Colonic mucosa (tissue), 4 donors: ENCODE data around the gene LSM14A. TPM values are rescaled to one million over a fixed set of nuclear protein-coding genes. Genes with fewer than 3 reads are reported as not detected.
A peak's percentile ranks its signal among the peaks of the same experiment; 100 is the strongest.
"Not testable (repeated sequence)": the region's sequence is repeated elsewhere in the genome, so short reads cannot be mapped to it uniquely, and the experiment has no call there.

ENCODE experiments used
- DNase-seq: peaks from one replicate; pipeline ENCODE4 v3.0.0-alpha.2; 2020
- H3K27ac ChIP-seq: fragments of 200-600 bp; one replicate; pipeline ENCODE4 v1.8.0; 2021
- H3K27me3 ChIP-seq: fragments of 200-600 bp; one replicate; pipeline ENCODE4 v1.8.0; 2021
- H3K36me3 ChIP-seq: fragments of 200-600 bp; one replicate; pipeline ENCODE4 v1.8.0; 2021
- H3K4me1 ChIP-seq: fragments of 200-600 bp; one replicate; pipeline ENCODE4 v1.8.0; 2021; ENCODE audit warnings: mild to moderate bottlenecking
- H3K4me3 ChIP-seq: fragments of 200-600 bp; one replicate; pipeline ENCODE4 v1.8.0; 2021
- H3K9ac ChIP-seq, 2 donors: one replicate each; pipeline ENCODE4 v1.7.0; 2013; ENCODE audit warnings: control low read depth in 2 of 2, low read depth in 2 of 2, low read length in 2 of 2
- H3K9me3 ChIP-seq: fragments of 200-600 bp; one replicate; pipeline ENCODE4 v1.8.0; 2021
- CTCF ChIP-seq: fragments of 200-600 bp; IDR thresholded peaks from one replicate; pipeline ENCODE4 v1.8.0; 2022; ENCODE audit warnings: antibody characterized with exemption, mild to moderate bottlenecking
- intact Hi-C: fragments of 100-400 bp; cut with DNase I; formaldehyde crosslinking; loops from one replicate; pipeline ENCODE4 v1.14.1; 2022
- total RNA-seq, 2 donors: library from RNA; stranded (reverse); fragmentation: NEBNext Ultra II Directional in 1 of 2; extraction: Animal tissue kit (Norgen Biotek cat#: 25700) in 1 of 2; gene quantifications; one replicate each; pipeline ENCODE4 v1.2.1, GENCODE V29; 2021
- donor health status: healthy.
- donor health status: DM: no; HTN: no; CAD: no.
- donor health status: DM: no; HTN: no; CAD: no.

Gene LSM14A
- total RNA-seq, 2 donors from 2014 or later = 80.5 to 105 TPM

GRCh38 chr19:34246340-34246739 lies 74.0 kb downstream of the LSM14A start:
- no peaks in the 10 kb centered on the region for H3K4me1 ChIP-seq
- TF ChIP-seq CTCF = no peak
- H3K9me3 ChIP-seq = no peaks in the 10 kb centered on the region
- H3K4me3 ChIP-seq = no peak overlapping the region
- H3K36me3 ChIP-seq = no peaks in the 10 kb centered on the region
- H3K9ac ChIP-seq = no peak overlapping the region
- no peak overlapping the region for H3K27ac ChIP-seq
- intact Hi-C loops = no loop called here
- no peaks in the 10 kb centered on the region for H3K27me3 ChIP-seq
- DNase-seq = no peak

- intact Hi-C loops = no loop called here
- DNase-seq = no peak
- TF ChIP-seq CTCF = no peak
These were observed 76.6 kb downstream of the LSM14A start for GRCh38 chr19:34248941-34249340.

GRCh38 chr19:34253167-34253566 lies 80.9 kb downstream of the LSM14A start:
- intact Hi-C loops, H3K4me3 ChIP-seq, H3K9ac ChIP-seq, H3K4me1 ChIP-seq, H3K36me3 ChIP-seq, H3K27ac ChIP-seq, DNase-seq, H3K9me3 ChIP-seq, H3K27me3 ChIP-seq: not testable (repeated sequence)

More at GRCh38 chr19:34248941-34249340, 76.6 kb downstream of the LSM14A start:
- H3K4me3 ChIP-seq = no peak overlapping the region
- H3K27ac ChIP-seq = no peak overlapping the region
- no peaks in the 10 kb centered on the region for H3K4me1 ChIP-seq
- H3K27me3 ChIP-seq = no peaks in the 10 kb centered on the region
- H3K36me3 ChIP-seq = no peaks in the 10 kb centered on the region
- H3K9ac ChIP-seq = no peak overlapping the region
- H3K9me3 ChIP-seq = no peaks in the 10 kb centered on the region

- DNase-seq = peak; percentile 33
- H3K9me3 ChIP-seq, intact Hi-C loops, H3K36me3 ChIP-seq, H3K27me3 ChIP-seq, H3K4me1 ChIP-seq, H3K27ac ChIP-seq: not testable (repeated sequence)
- H3K4me3 ChIP-seq = peak overlapping the region; percentile 62
- H3K9ac ChIP-seq = peak overlapping the region; percentile 95 to 99
These were observed 81.4 kb downstream of the LSM14A start for GRCh38 chr19:34253681-34254045.

- intact Hi-C loops = no loop called here
- peak within 1 kb of the TSS; percentile 86 for H3K27ac ChIP-seq
- peak; percentile 94 for DNase-seq
- TF ChIP-seq CTCF = no peak
- peak within 1 kb of the TSS; percentile 95 to 99 for H3K9ac ChIP-seq
- peak within 1 kb of the TSS; percentile 84 for H3K4me3 ChIP-seq
- no peaks in the 10 kb centered on the region for H3K4me1 ChIP-seq
- no peaks in the 10 kb centered on the region for H3K36me3 ChIP-seq
- no peaks in the 10 kb centered on the region for H3K27me3 ChIP-seq
- no peaks in the 10 kb centered on the region for H3K9me3 ChIP-seq
These were observed 81.9 kb downstream of the LSM14A start, which contains the start of gene GARRE1 for GRCh38 chr19:34254046-34254697. TSS of gene GARRE1 (plus strand) at chr19:34254554. CDS start at chr19:34300474, 45,920 bp downstream.

GRCh38 chr19:34254698-34255432 lies 82.6 kb downstream of the LSM14A start:
- Histone ChIP-seq H3K4me3 (peak overlapping the region; percentile 84), H3K4me1 (no peaks in the 10 kb centered on the region), H3K27me3 (no peaks in the 10 kb centered on the region), H3K9me3 (no peaks in the 10 kb centered on the region), H3K9ac (peak overlapping the region; percentile 82 to 99), H3K36me3 (no peaks in the 10 kb centered on the region), H3K27ac (peak overlapping the region; percentile 41)
- no peak for TF ChIP-seq CTCF
- peak; percentile 41 for DNase-seq
- intact Hi-C loops = no loop called here
